GM21717 (cell line): ENCODE results near the gene CAPSL.
"Not testable (repeated sequence)": the region's sequence is repeated elsewhere in the genome, so short reads cannot be mapped to it uniquely, and the experiment has no call there.

Source experiments
- ATAC-seq: cut with Tn5 transposase; IDR thresholded peaks from one replicate; pipeline ENCODE4 v1.9.1; 2021; ENCODE audit warnings: mild to moderate bottlenecking, moderate library complexity; ENCODE audit not compliant: unreplicated experiment

CAPSL gene

GRCh38 chr5:35877655-35878054, 60.8 kb downstream of the CAPSL start:
- ATAC-seq = no peak

DNA sequence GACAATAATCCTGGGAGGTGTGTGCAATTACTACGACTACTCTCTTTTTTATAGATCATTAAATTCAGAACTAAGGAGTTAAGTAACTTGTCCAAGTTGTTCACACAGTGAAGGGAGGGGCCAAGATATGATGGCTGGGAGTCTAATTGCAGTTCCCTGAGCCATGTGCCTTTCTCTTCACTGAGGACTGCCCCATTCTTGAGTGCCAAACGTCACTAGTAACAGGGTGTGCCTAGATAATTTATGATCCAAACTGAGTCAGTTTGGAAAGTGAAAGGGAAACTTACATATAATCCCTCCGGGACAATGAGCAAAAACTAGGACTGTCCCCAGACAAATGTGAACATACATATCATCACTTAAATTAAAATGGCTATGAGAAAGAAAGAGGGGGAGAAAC, 61.5 kb downstream of the CAPSL start:
- ATAC-seq = no peak

GRCh38 chr5:35876454-35876853, 62.0 kb downstream of the CAPSL start:
- ATAC-seq = no peak

DNA sequence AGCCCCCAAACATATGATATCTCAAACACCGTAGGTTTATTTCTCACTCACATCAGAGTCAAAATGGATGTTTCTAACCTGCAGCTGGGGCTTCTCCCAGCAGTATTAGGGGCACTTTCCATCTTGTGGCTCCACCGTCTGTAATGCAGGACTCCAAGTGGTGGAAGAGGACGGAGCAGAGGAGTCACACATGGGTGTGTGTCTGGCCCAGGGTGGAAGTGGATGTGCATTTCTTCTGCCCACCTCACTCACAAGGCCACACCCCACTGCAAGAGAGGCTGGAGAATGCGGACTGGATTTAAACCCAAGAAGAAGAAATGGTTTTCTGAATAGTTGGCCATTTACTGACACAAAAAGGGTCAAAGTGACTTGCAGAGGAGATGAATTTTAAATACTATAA, 67.8 kb downstream of the CAPSL start:
- ATAC-seq = no peak

GRCh38 chr5:35869685-35870277, 68.6 kb downstream of the CAPSL start:
- no peak for ATAC-seq

DNA sequence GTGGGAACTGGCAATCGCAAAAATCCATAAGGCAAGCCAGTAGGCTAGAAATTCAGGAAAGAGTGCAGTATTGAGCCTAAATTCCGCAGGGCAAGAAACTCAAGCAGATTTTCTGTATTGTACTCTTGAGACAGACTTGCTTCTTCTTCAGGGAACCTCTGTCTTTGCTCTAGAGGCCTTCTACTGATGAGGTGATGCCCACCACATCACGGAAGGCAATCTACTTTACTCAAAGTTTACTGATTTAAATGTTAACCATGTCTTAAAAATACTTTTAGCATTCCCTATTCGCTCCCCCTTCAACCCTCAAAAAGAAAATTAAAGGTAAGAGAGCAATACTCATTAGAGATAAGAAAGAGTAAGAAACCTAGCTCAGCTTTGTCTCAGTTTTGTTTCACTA, 70.4 kb downstream of the CAPSL start:
- no peak for ATAC-seq

- ATAC-seq = no peak
Observed at GRCh38 chr5:35863159-35863558, 75.3 kb downstream of the CAPSL start.

DNA sequence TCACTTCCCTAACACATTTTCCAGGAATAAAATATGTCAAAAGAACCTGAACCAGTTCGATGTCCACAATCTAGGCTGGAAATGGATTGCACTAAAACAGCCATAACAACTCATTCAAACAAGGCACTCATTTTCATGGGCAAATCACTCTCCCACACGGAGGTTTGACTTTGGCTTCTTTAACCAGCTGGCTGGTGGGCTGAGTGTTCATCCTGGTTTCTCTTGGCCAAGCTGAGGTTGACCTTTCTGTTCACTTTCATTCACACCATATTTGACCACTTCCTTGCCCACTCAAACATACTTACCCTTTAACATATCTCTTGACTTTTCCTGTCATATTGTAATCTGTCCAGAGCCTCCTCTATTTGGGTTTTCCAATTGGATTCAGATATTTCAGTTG, 76.3 kb downstream of the CAPSL start:
- ATAC-seq = no peak

GRCh38 chr5:35861718-35862117, 76.7 kb downstream of the CAPSL start:
- ATAC-seq = no peak

DNA sequence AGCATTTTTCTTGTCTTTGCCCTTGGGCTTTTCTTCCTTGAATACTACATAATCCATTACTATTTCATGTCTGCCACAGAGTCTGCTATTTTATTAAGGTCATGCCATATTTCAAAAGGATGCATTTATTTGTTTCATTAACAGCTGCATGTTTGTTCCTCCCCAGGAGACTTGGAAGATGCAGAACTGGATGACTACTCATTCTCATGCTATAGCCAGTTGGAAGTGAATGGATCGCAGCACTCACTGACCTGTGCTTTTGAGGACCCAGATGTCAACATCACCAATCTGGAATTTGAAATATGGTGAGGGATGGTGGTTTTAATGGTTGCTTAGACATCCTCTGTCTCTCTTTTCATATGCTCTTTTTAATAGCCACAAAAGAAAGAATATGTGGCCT, 77.7 kb downstream of the CAPSL start:
- no peak for ATAC-seq

DNA sequence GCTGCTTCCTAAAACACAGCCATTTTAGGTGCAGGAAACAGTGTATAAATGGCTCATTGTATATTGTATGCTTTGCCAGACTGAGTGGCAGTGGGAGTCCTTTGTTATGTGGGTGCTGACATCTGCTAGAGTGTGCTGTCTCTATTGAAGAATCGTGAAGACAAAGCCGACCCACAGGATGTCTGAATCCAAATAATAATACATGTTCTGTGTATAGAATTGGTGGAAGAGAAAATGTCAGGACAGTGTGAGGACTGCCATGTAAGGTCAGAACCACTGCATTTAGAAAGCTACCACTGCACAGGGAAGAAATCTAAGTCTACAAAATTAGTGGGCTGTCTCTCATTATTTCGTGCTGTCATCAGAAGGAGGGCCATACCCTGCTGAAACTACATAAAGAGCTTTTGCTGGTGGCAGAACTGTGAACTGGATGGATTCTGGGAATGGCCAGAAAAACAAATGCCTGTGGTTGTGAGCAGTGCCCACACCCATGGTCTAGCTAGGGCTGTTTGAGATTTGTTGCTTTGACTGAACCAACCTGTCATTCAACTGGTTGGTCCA, 79.2 kb downstream of the CAPSL start:
- ATAC-seq = no peak

GRCh38 chr5:35857606-35858205, 80.7 kb downstream of the CAPSL start:
- ATAC-seq = no peak

GRCh38 chr5:35856765-35857351, 81.6 kb downstream of the CAPSL start, which contains the start of gene IL7R:
IL7R (plus strand) TSS chr5:35856891; CDS start chr5:35856978, 87 bp downstream.
- no peak for ATAC-seq

DNA sequence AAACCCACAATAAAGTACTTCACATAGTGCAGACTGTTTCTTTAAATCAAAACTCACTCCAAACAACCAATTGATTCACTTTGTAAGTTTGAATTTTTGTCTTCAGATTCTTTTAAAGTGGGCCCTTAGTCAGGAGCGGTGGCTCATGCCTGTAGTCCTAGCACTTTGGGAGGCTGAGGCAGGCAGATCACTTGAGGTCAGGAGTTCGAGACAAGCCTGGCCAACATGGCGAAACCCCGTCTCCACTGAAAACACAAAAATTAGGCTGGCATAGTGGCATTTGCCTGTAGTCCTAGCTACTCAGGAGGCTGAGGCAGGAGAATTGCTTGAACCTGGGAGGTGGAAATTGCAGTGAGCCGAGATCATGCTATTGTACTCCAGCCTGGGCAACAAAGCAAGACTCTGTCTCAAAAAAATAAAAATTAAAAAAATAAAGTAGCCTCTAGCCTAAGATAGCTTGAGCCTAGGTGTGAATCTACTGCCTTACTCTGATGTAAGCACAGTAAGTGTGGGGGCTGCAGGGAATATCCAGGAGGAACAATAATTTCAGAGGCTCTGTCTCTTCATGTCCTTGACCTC, 82.1 kb downstream of the CAPSL start:
- ATAC-seq = not testable (repeated sequence)

DNA sequence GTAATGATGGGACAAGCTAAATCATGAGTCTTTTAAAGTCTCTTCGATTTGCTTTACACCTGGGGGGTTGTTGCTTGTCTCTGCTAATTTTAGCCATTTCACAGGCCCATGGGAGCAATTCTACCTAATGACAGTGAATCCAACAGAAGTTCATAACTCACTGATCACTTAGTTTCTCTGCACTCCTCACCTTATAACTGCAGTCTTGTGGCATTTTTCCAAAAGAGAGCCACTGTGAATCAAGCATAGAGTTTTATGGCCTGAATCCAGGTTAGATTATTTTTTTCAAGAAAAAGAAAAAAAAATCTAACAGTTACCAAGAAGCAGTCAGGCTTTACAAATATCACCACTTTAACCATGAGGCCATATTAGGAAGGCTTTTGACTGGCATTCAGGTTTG, 83.2 kb downstream of the CAPSL start:
- no peak for ATAC-seq
